Esophagus squamous epithelium (tissue), 4 donors: ENCODE measurements around the gene RTN4R.
"Not testable (repeated sequence)": the region's sequence is repeated elsewhere in the genome, so short reads cannot be mapped to it uniquely, and the experiment has no call there.

Experiments
- CTCF ChIP-seq, 6 experiments: fragments of 450-650 bp in 4 of 6; fragments of 200-600 bp in 2 of 6; sonication (generic) in 2 of 6; IDR thresholded peaks; one replicate each; pipeline ENCODE4 v1.5.1; 2016 to 2019; ENCODE audit warnings: antibody characterized with exemption in 6 of 6, mild to moderate bottlenecking in 4 of 6, moderate library complexity in 4 of 6
- POLR2A ChIP-seq, 4 donors: fragments of 450-650 bp; IDR thresholded peaks; one replicate each; pipeline ENCODE4 v1.6.1; 2017; ENCODE audit warnings: antibody characterized with exemption in 4 of 4, mild to moderate bottlenecking in 4 of 4, moderate library complexity in 3 of 4

GRCh38 chr22:20269673-20270072, 1.6 kb upstream of the RTN4R start:
- TF ChIP-seq CTCF, POLR2A (IDR thresholded peaks at IDR 0.05): not testable (repeated sequence)
